Keratinocyte (primary cell): ENCODE data around the gene PDCD7.

ENCODE experiments used
- CTCF ChIP-seq, 3 experiments: IDR thresholded peaks in 1 of 3; conservative IDR thresholded peaks in 1 of 3; optimal IDR thresholded peaks in 1 of 3; 2 replicates in 2 of 3; 3 replicates in 1 of 3; pipeline versions ENCODE3 to v1.5.1; 2011; ENCODE audit warnings: low read length in 3 of 3, mild to moderate bottlenecking in 3 of 3, moderate library complexity in 2 of 3, control low read depth in 1 of 3, inconsistent platforms in 1 of 3; ENCODE audit not compliant: insufficient read depth in 2 of 3; ENCODE audit errors: extremely low read depth in 1 of 3
- EZH2 ChIP-seq: IDR thresholded peaks from one replicate; pipeline ENCODE4 v1.6.1; 2012; ENCODE audit warnings: inconsistent platforms, mild to moderate bottlenecking, low read length, moderate library complexity

- TF ChIP-seq CTCF (optimal IDR thresholded peaks at IDR 0.05 in 1 of 3, IDR thresholded peaks at IDR 0.05 in 1 of 3, conservative IDR thresholded peaks at IDR 0.05 in 1 of 3; ENCODE audit: extremely low read depth in 1 of 3, insufficient read depth in 2 of 3, low read length in 3 of 3) (no peak), EZH2 (no peak)
Observed at GRCh38 chr15:65165875-65166274, 32.3 kb upstream of the PDCD7 start.
